ENCODE data around the gene NACC1.

The NACC1 gene

GRCh38 chr19:13121551-13122274, 3.6 kb downstream of the NACC1 start:
- DNase-seq: no peak

- DNase-seq: no peak
Observed at GRCh38 chr19:13122275-13122878, 4.3 kb downstream of the NACC1 start.

- DNase-seq: no peak
Observed at GRCh38 chr19:13122980-13123957, 5.2 kb downstream of the NACC1 start.

GRCh38 chr19:13127051-13127450, 9.0 kb downstream of the NACC1 start:
- no peak for DNase-seq

- DNase-seq: no peak
Observed at GRCh38 chr19:13127811-13128575, 9.9 kb downstream of the NACC1 start.

GRCh38 chr19:13128583-13128982, 10.5 kb downstream of the NACC1 start:
- DNase-seq: no peak

- no peak for DNase-seq
Observed at GRCh38 chr19:13129384-13129783, 11.3 kb downstream of the NACC1 start.

GRCh38 chr19:13130886-13131490, 12.9 kb downstream of the NACC1 start:
- DNase-seq: no peak

- peak in 1 of 2 donors; percentile 11 for DNase-seq
Observed at GRCh38 chr19:13132471-13133180, 14.6 kb downstream of the NACC1 start.

- DNase-seq: no peak
Observed at GRCh38 chr19:13133241-13133870, 15.3 kb downstream of the NACC1 start.

- DNase-seq: no peak
Observed at GRCh38 chr19:13134626-13135025, 16.6 kb downstream of the NACC1 start.

- DNase-seq: no peak
Observed at GRCh38 chr19:13135068-13136062, 17.3 kb downstream of the NACC1 start.

- DNase-seq: no peak
Observed at GRCh38 chr19:13137290-13137794, 19.3 kb downstream of the NACC1 start.

GRCh38 chr19:13138171-13138915, 20.3 kb downstream of the NACC1 start:
- DNase-seq: no peak

GRCh38 chr19:13138916-13139198, 20.8 kb downstream of the NACC1 start:
- DNase-seq: no peak

- no peak for DNase-seq
Observed at GRCh38 chr19:13139633-13140311, 21.7 kb downstream of the NACC1 start.

- DNase-seq: peak; percentile 68 to 89
Observed at GRCh38 chr19:13146763-13147563, 28.9 kb downstream of the NACC1 start.

All from inflammatory macrophage treated with lipopolysaccharide for 1 hour (primary cell).